Measurements from ENCODE around the gene ATF4.

The ATF4 gene

GRCh38 chr22:39502109-39502788 lies 18.1 kb upstream of the ATF4 start, which contains the start of gene MIEF1:
MIEF1 (plus strand) TSS chr22:39502290; CDS start chr22:39511295, 9,005 bp downstream.
- no peaks in the 10 kb centered on the region for H3F3A ChIP-seq (ENCODE audit: insufficient read depth)
- peak within 1 kb of the TSS; percentile 93 for H3K9ac ChIP-seq (ENCODE audit: low read length)
- peak within 1 kb of the TSS; percentile 93 for H3K4me3 ChIP-seq (ENCODE audit: insufficient read depth, low read length, poor library complexity, severe bottlenecking)
- peak within 1 kb of the TSS; percentile 92 for H3K4me2 ChIP-seq (ENCODE audit: low read depth, low read length, poor library complexity, severe bottlenecking)
- peak within 1 kb of the TSS; percentile 45 for H2AFZ ChIP-seq (ENCODE audit: low read depth, low read length, severe bottlenecking)
- no peaks in the 10 kb centered on the region for H3K9me3 ChIP-seq (ENCODE audit: insufficient read depth, low read length)
- H3K79me2 ChIP-seq (ENCODE audit: insufficient read depth, low read length) = peaks cover 45% of the 10 kb centered on the region
- peak within 1 kb of the TSS; percentile 28 for H3K27ac ChIP-seq (ENCODE audit: low read depth, low read length)
- H3K36me3 ChIP-seq (ENCODE audit: low read length) = no peaks in the 10 kb centered on the region
- no peaks in the 10 kb centered on the region for H3K27me3 ChIP-seq (ENCODE audit: low read length)
- no peak for TF ChIP-seq CTCF (IDR thresholded peaks at IDR 0.05; ENCODE audit: insufficient read depth, low read length, poor library complexity, severe bottlenecking)
- TF ChIP-seq EZH2phosphoT487 (conservative IDR thresholded peaks at IDR 0.05; ENCODE audit: low read length) = no peak
- no peaks in the 10 kb centered on the region for H3K9me2 ChIP-seq (replicated peaks; ENCODE audit: insufficient read depth, low read length)
- no peaks in the 10 kb centered on the region for H4K20me1 ChIP-seq (ENCODE audit: low read depth, low read length)

GRCh38 chr22:39502789-39503409 lies 17.5 kb upstream of the ATF4 start:
- Histone ChIP-seq H3K79me2 (ENCODE audit: insufficient read depth, low read length) (peaks cover 49% of the 10 kb centered on the region), H4K20me1 (ENCODE audit: low read depth, low read length) (no peaks in the 10 kb centered on the region), H2AFZ (ENCODE audit: low read depth, low read length, severe bottlenecking) (peak overlapping the region; percentile 45), H3K4me3 (ENCODE audit: insufficient read depth, low read length, poor library complexity, severe bottlenecking) (peak overlapping the region; percentile 93), H3K9me3 (ENCODE audit: insufficient read depth, low read length) (no peaks in the 10 kb centered on the region), H3K9me2 (replicated peaks; ENCODE audit: insufficient read depth, low read length) (no peaks in the 10 kb centered on the region), H3F3A (ENCODE audit: insufficient read depth) (no peaks in the 10 kb centered on the region), H3K4me2 (ENCODE audit: low read depth, low read length, poor library complexity, severe bottlenecking) (peak overlapping the region; percentile 92), H3K27ac (ENCODE audit: low read depth, low read length) (peak overlapping the region; percentile 28), H3K9ac (ENCODE audit: low read length) (peak overlapping the region; percentile 93), H3K27me3 (ENCODE audit: low read length) (no peaks in the 10 kb centered on the region), H3K36me3 (ENCODE audit: low read length) (no peaks in the 10 kb centered on the region)
- no peak for TF ChIP-seq CTCF (IDR thresholded peaks at IDR 0.05; ENCODE audit: insufficient read depth, low read length, poor library complexity, severe bottlenecking)
- TF ChIP-seq EZH2phosphoT487 (conservative IDR thresholded peaks at IDR 0.05; ENCODE audit: low read length) = no peak

GRCh38 chr22:39503630-39504029 lies 16.7 kb upstream of the ATF4 start:
- no peak for TF ChIP-seq EZH2phosphoT487 (conservative IDR thresholded peaks at IDR 0.05; ENCODE audit: low read length)
- no peak for TF ChIP-seq CTCF (IDR thresholded peaks at IDR 0.05; ENCODE audit: insufficient read depth, low read length, poor library complexity, severe bottlenecking)
- Histone ChIP-seq H3K9ac (ENCODE audit: low read length) (peak overlapping the region; percentile 93), H3K27ac (ENCODE audit: low read depth, low read length) (peak overlapping the region; percentile 28; the same call in 1 of the 2 replicates), H3K36me3 (ENCODE audit: low read length) (0 out of 2 replicates have a peak, but pooled peaks cover 5% of the 10 kb centered on the region), H3K79me2 (ENCODE audit: insufficient read depth, low read length) (peaks cover 56% of the 10 kb centered on the region), H3F3A (ENCODE audit: insufficient read depth) (no peaks in the 10 kb centered on the region), H3K4me3 (ENCODE audit: insufficient read depth, low read length, poor library complexity, severe bottlenecking) (peak overlapping the region; percentile 93), H3K4me2 (ENCODE audit: low read depth, low read length, poor library complexity, severe bottlenecking) (peak overlapping the region; percentile 92), H3K9me3 (ENCODE audit: insufficient read depth, low read length) (no peaks in the 10 kb centered on the region), H4K20me1 (ENCODE audit: low read depth, low read length) (no peaks in the 10 kb centered on the region), H3K9me2 (replicated peaks; ENCODE audit: insufficient read depth, low read length) (no peaks in the 10 kb centered on the region), H3K27me3 (ENCODE audit: low read length) (no peaks in the 10 kb centered on the region), H2AFZ (ENCODE audit: low read depth, low read length, severe bottlenecking) (no peak overlapping the region)

Measured in SU-DHL-6 (cell line).